OCI-LY7 (cell line): ENCODE data around the gene TRMT44. TPM values are rescaled to one million over a fixed set of nuclear protein-coding genes. Genes with fewer than 3 reads are reported as not detected.

ENCODE experiments used
- BruUV-seq: library from RNA; stranded (reverse); fragments of 400-500 nt; replicated peaks from 2 replicates; lab custom pipeline; 2021; lab: Mats Ljungman, UMichigan
- CTCF ChIA-PET: fragments of 300-600 bp; sonication (Branson Sonifier 250); formaldehyde crosslinking; loops from one replicate; lab custom pipeline; 2022; ENCODE audit warnings: antibody characterized with exemption; ENCODE audit not compliant: unreplicated experiment; lab: Charles Lee
- POLR2A ChIA-PET: fragments of 300-600 bp; sonication (Branson Sonifier 250); formaldehyde crosslinking; loops from one replicate; lab custom pipeline; 2022; ENCODE audit warnings: antibody characterized with exemption; lab: Charles Lee
- DNase-seq: peaks from one replicate; pipeline ENCODE4 v3.0.0-alpha.2; 2015; ENCODE audit warnings: low spot score
- H2AFZ ChIP-seq: fragments of 200-600 bp; sonication (generic), shearing (Covaris generic); 2 replicates; pipeline ENCODE4 v1.6.1; 2014; ENCODE audit warnings: mild to moderate bottlenecking, antibody characterized with exemption, low read length, moderate library complexity
- H3K27ac ChIP-seq: fragments of 200-600 bp; sonication (generic); 2 replicates; pipeline ENCODE4 v1.5.1; 2014; ENCODE audit warnings: mixed run types, low read depth, mild to moderate bottlenecking, moderate library complexity, low read length, inconsistent platforms; ENCODE audit not compliant: poor library complexity, severe bottlenecking
- H3K36me3 ChIP-seq: fragments of 200-600 bp; sonication (generic); 2 replicates; pipeline ENCODE4 v1.6.1; 2014; ENCODE audit warnings: mild to moderate bottlenecking, antibody characterized with exemption, low read length, moderate library complexity, mixed read lengths; ENCODE audit not compliant: insufficient read depth
- H3K4me1 ChIP-seq: fragments of 200-600 bp; sonication (generic); 2 replicates; pipeline ENCODE4 v1.5.1; 2014; ENCODE audit warnings: mild to moderate bottlenecking, low read length; ENCODE audit not compliant: insufficient read depth, poor library complexity, severe bottlenecking
- H3K4me2 ChIP-seq: fragments of 200-600 bp; sonication (generic); 2 replicates; pipeline ENCODE4 v1.6.1; 2014; ENCODE audit warnings: mild to moderate bottlenecking, low read length
- H3K4me3 ChIP-seq: fragments of 200-600 bp; sonication (generic); 2 replicates; pipeline ENCODE4 v1.5.1; 2014; ENCODE audit warnings: mild to moderate bottlenecking, low read depth, low read length; ENCODE audit not compliant: poor library complexity, severe bottlenecking
- H3K79me2 ChIP-seq: fragments of 200-600 bp; sonication (generic); 2 replicates; pipeline ENCODE4 v1.6.1; 2016; ENCODE audit warnings: low read depth, mild to moderate bottlenecking, low read length, moderate library complexity, mixed read lengths; ENCODE audit not compliant: insufficient read depth
- H3K9me2 ChIP-seq: fragments of 200-600 bp; sonication (generic); 2 replicates; pipeline ENCODE4 v1.6.1; 2016; ENCODE audit warnings: mild to moderate bottlenecking, low read length, mixed read lengths; ENCODE audit not compliant: insufficient read depth
- H3K9me3 ChIP-seq: fragments of 200-600 bp; sonication (generic); 2 replicates; pipeline ENCODE4 v1.6.1; 2014; ENCODE audit warnings: mild to moderate bottlenecking, mixed run types, low read length, mixed read lengths
- H4K20me1 ChIP-seq: fragments of 200-600 bp; sonication (generic); 2 replicates; pipeline ENCODE4 v1.6.1; 2014; ENCODE audit warnings: mild to moderate bottlenecking, antibody characterized with exemption, low read length, moderate library complexity, mixed read lengths; ENCODE audit not compliant: insufficient read depth
- CTCF ChIP-seq: fragments of 200-600 bp; sonication (generic); conservative IDR thresholded peaks from 2 replicates; pipeline ENCODE4 v1.5.1; 2014; ENCODE audit warnings: mild to moderate bottlenecking, antibody characterized with exemption, low read length, moderate library complexity, mixed read lengths
- EZH2phosphoT487 ChIP-seq: fragments of 200-600 bp; sonication (generic); IDR thresholded peaks from 2 replicates; pipeline ENCODE4 v1.6.1; 2018; ENCODE audit warnings: low read depth, borderline replicate concordance, mild to moderate bottlenecking, mixed run types, antibody characterized with exemption, low read length, moderate library complexity, mixed read lengths
- intact Hi-C: fragments of 100-400 bp; cut with micrococcal nuclease; formaldehyde crosslinking; loops from one replicate; pipeline ENCODE4 v1.10.0; 2022; ENCODE audit not compliant: unreplicated experiment
- total RNA-seq, 2 experiments: library from RNA; depleted of rRNA in 1 of 2; stranded (reverse); fragments of >200 nt in 1 of 2; shearing (Covaris generic) in 1 of 2; gene quantifications; 2 replicates each; pipeline ENCODE4 v1.2.3, GENCODE V29; 2014 to 2022

The TRMT44 gene
- total RNA-seq, 2 experiments from 2014 or later: 23.0 to 28.3 TPM

DNA sequence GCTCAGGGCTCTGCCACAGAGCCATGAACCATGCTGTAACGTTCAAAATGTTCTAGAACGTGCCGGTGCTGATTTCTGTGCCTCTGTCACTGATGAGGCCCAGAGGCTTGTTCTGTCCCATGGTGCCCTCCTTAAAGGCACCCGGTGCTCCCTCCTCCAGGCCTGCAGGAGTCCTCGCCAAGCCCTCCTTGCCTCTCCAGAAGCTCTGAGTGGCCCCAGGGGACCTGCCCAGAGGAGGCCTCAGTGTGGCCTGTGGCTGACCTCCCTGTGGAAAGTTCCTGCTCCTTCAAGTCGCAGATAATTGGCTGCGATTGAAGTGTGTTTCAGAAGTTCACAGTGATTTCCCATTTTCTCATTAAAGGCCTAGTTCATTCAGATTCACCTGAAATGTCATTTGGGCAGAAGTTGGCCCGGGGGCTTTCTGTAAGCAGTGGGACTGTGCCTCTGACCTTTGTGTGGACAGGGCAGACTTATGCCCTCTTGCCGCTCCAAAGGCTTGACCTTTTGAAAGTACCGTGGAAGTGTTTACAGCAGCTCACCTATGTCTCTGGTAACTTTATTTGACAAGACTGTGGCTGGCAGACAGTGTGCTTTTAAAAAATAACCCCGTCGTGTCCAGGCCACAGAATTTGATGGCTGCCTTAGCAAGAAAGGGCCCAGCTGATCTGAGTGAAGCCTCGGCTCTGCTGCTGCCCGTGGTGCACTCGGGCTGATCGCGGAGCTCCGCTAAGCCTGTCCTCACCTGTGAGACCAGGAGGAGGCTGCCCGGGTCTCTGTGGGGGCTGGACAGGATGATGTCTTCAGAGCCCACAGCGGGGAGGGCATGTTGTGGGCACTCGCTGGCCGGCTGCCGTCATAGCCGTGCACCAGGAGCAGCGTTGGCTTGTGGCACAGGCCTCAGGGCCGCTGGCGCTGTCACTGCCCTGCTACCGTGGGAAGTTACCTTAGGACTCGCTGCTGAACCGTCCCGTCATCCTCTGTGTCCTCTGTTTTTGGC, 25.3 kb downstream of the TRMT44 start:
- H4K20me1 ChIP-seq: 0 out of 2 replicates have a peak, but pooled peaks cover 6% of the 10 kb centered on the region
- H3K4me1 ChIP-seq: no peaks in the 10 kb centered on the region
- intact Hi-C loops: no loop called here
- DNase-seq: no peak
- H3K27ac ChIP-seq: no peak overlapping the region
- no peak overlapping the region for H2AFZ ChIP-seq
- no TSS peak for BruUV-seq
- H3K36me3 ChIP-seq: peaks cover 65% of the 10 kb centered on the region; the same call in 1 of the 2 replicates
- CTCF ChIA-PET: no interaction called here
- no peak for TF ChIP-seq CTCF
- no peak for TF ChIP-seq EZH2phosphoT487
- POLR2A ChIA-PET: no interaction called here
- H3K4me3 ChIP-seq: no peak overlapping the region
- H3K9me2 ChIP-seq: no peaks in the 10 kb centered on the region
- H3K4me2 ChIP-seq: no peak overlapping the region
- no peaks in the 10 kb centered on the region for H3K9me3 ChIP-seq
- no peaks in the 10 kb centered on the region for H3K79me2 ChIP-seq

GRCh38 chr4:8467016-8467415, 26.4 kb downstream of the TRMT44 start:
- Histone ChIP-seq H4K20me1 (0 out of 2 replicates have a peak, but pooled peaks cover 6% of the 10 kb centered on the region), H2AFZ (no peak overlapping the region), H3K4me3 (no peak overlapping the region), H3K9me3 (no peaks in the 10 kb centered on the region), H3K4me1 (no peaks in the 10 kb centered on the region), H3K9me2 (no peaks in the 10 kb centered on the region), H3K4me2 (no peak overlapping the region), H3K79me2 (no peaks in the 10 kb centered on the region), H3K27ac (no peak overlapping the region), H3K36me3 (peaks cover 54% of the 10 kb centered on the region; the same call in 1 of the 2 replicates)
- intact Hi-C loops: no loop called here
- no peak for TF ChIP-seq CTCF
- no peak for TF ChIP-seq EZH2phosphoT487
- no peak for DNase-seq
- POLR2A ChIA-PET: no interaction called here
- BruUV-seq: no TSS peak
- CTCF ChIA-PET: no interaction called here
